HS-27A (cell line): ENCODE data around the gene TMEM163.

Experiments used
- DNase-seq: peaks from one replicate; pipeline ENCODE4 v3.0.0-alpha.2; 2012; ENCODE audit warnings: low read depth, missing footprints

Gene TMEM163

GRCh38 chr2:134692499-134692898 is 26.3 kb downstream of the TMEM163 start:
- no peak for DNase-seq

GRCh38 chr2:134690629-134691215 is 28.1 kb downstream of the TMEM163 start:
- DNase-seq = no peak

- no peak for DNase-seq
Measured at GRCh38 chr2:134689315-134689714, 29.5 kb downstream of the TMEM163 start.

- no peak for DNase-seq
Measured at GRCh38 chr2:134685967-134686366, 32.8 kb downstream of the TMEM163 start.

GRCh38 chr2:134683561-134684112 is 35.2 kb downstream of the TMEM163 start:
- no peak for DNase-seq

GRCh38 chr2:134682726-134683125 is 36.1 kb downstream of the TMEM163 start:
- no peak for DNase-seq

GRCh38 chr2:134681201-134681600 is 37.6 kb downstream of the TMEM163 start:
- no peak for DNase-seq

- DNase-seq = no peak
Measured at GRCh38 chr2:134679745-134680144, 39.1 kb downstream of the TMEM163 start.

- DNase-seq = no peak
Measured at GRCh38 chr2:134679294-134679693, 39.5 kb downstream of the TMEM163 start.

GRCh38 chr2:134677856-134678756 is 40.7 kb downstream of the TMEM163 start:
- no peak for DNase-seq

GRCh38 chr2:134676960-134677359 is 41.8 kb downstream of the TMEM163 start:
- no peak for DNase-seq

- DNase-seq = no peak
Measured at GRCh38 chr2:134675314-134675713, 43.5 kb downstream of the TMEM163 start.

GRCh38 chr2:134674687-134675086 is 44.1 kb downstream of the TMEM163 start:
- no peak for DNase-seq

- DNase-seq = no peak
Measured at GRCh38 chr2:134671513-134671912, 47.3 kb downstream of the TMEM163 start.

- no peak for DNase-seq
Measured at GRCh38 chr2:134670955-134671354, 47.8 kb downstream of the TMEM163 start.

- DNase-seq = no peak
Measured at GRCh38 chr2:134669731-134670669, 48.8 kb downstream of the TMEM163 start.

- DNase-seq = no peak
Measured at GRCh38 chr2:134668821-134669220, 50.0 kb downstream of the TMEM163 start.

GRCh38 chr2:134667541-134667940 is 51.3 kb downstream of the TMEM163 start:
- no peak for DNase-seq

GRCh38 chr2:134667081-134667480 is 51.7 kb downstream of the TMEM163 start:
- DNase-seq = no peak

- no peak for DNase-seq
Measured at GRCh38 chr2:134665727-134666506, 52.9 kb downstream of the TMEM163 start.
